ENCODE results near the gene ACIN1.
A peak's percentile ranks its signal among the peaks of the same experiment; 100 is the strongest.

ACIN1 gene

DNA sequence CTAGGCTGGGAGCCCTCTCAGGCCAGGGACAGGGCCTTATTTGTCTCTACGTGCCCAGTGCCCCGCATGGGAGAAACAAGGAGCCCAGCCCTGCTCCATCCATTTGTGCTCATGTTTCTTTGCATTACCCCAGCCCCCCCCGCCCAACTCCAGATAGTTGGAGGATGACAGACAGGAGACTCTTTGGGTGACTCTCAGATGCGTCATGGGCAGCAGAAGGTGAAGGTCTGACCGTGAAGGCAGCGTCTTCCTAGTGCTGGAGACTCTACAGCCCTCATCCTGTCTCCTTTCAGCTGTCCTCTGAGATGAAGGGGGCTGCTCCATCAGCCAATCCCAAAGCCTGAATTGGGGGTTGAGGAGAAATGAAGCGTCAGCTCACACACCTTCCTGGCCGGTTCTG lies 53.2 kb downstream of the ACIN1 start:
- no peak for DNase-seq (ENCODE audit: low read depth)
- TF ChIP-seq, protein P1, sequence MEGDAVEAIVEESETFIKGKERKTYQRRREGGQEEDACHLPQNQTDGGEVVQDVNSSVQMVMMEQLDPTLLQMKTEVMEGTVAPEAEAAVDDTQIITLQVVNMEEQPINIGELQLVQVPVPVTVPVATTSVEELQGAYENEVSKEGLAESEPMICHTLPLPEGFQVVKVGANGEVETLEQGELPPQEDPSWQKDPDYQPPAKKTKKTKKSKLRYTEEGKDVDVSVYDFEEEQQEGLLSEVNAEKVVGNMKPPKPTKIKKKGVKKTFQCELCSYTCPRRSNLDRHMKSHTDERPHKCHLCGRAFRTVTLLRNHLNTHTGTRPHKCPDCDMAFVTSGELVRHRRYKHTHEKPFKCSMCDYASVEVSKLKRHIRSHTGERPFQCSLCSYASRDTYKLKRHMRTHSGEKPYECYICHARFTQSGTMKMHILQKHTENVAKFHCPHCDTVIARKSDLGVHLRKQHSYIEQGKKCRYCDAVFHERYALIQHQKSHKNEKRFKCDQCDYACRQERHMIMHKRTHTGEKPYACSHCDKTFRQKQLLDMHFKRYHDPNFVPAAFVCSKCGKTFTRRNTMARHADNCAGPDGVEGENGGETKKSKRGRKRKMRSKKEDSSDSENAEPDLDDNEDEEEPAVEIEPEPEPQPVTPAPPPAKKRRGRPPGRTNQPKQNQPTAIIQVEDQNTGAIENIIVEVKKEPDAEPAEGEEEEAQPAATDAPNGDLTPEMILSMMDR (conservative IDR thresholded peaks at IDR 0.05; ENCODE audit: low read depth, low read length), result no peak
- H3K4me3 ChIP-seq (ENCODE audit: low read length), result no peak overlapping the region

DNA sequence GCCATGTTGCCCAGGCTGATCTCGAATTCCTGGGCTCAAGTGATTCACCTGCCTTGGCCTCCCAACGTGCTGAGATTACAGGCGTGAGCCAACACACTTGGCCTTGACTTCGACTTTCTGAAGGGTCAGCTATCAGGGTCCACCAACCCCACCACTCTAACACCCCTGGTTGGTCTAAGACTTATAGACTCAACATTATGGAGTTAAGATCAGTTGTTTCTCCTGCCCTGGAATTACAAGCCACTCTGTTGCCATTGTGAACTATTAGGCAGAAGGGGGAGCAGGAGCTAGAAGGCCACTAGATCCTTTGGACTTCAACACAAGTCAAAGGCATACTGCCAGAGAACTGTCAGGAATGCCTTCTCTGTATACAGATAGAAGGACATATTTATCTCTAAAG lies 54.8 kb downstream of the ACIN1 start:
- TF ChIP-seq, protein P1 (conservative IDR thresholded peaks at IDR 0.05; ENCODE audit: low read depth, low read length), result no peak
- no peak for DNase-seq (ENCODE audit: low read depth)
- H3K4me3 ChIP-seq (ENCODE audit: low read length), result no peak overlapping the region

DNA sequence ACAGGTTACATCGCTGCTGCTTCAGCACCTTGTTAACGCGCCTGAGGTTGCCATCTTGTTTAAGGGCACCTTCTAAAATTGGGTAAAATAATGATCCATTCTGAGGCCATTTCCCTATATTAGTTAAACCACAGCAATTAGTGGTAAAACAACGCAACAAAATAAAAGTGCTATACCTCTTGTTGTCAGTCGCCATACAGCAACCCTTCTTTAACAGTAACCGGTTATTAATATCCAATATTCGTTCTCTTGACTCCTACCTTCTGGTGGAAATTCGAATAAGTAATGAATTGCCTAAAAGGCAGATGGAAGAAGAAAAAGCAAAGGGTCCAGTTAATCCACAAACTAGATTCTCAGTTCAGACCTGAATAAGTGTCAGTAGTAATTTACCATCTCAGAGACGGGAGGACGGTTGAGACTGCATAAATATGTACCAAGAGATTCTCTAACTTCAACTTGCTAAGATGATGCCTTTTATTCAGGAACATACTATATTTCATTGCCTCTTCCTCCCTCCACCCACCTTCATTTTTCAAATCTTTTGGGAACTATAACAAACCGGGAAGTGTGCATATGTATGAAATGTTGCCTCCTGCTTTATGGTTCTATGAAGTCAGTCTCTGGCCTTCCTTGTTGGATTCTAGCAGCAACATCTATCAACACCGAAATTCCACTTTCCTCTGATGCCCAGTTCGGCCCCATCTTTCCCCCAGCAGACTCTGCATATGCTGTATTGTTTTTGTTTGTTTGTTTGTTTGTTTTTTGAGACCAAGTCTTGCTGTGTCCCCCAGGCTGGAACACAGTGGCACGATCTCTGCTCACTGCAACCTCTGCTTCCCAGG lies 59.4 kb downstream of the ACIN1 start:
- peak overlapping the region; percentile 98 for H3K4me3 ChIP-seq (ENCODE audit: low read length)
- TF ChIP-seq, protein P1 (conservative IDR thresholded peaks at IDR 0.05; ENCODE audit: low read depth, low read length), result no peak
- DNase-seq (ENCODE audit: low read depth), result no peak

DNA sequence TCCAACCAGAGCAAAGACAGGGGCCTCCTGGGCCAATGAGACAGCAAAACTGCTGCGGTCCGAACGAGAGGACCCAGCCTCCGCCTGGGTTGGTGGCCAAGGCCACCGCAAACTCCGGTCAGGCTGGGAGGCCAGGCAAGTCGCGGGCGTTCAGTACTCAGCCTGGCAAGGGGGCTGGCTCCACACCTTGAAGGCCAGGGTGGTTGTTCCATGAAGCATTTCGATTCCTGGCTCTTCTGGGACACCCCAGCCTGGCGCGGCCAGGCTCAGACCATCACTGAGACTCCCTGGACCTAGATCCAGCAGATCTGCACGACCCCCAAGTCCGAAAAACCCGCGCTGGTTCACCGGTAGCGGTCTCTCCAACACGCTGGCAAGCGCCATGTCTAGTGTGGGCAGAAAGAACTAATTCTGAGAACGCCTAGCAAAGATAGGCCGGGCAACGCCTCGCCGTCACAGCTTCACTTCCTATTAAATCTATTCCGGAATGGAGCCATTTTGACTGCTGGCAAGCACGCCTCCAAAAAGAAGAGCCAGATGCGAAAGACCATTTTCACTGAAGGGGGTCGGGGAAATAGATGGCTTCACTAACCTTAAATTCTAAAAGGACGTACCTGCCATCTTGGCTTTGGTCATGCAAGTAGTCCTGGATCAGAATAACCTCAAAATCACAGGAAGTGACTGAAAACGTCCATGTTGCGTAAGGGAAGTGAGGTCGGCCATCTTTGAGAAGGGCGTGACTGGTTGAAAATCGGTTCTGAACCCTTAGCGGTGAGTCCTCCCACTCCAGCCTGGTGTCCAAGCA lies 60.2 kb downstream of the ACIN1 start, which contains the start of gene PSMB5:
TSS of gene PSMB5 (minus strand) at position 403 of the 805 bp plus-strand sequence. CDS start at position 384, 19 bp downstream.
- TF ChIP-seq, protein P1 (conservative IDR thresholded peaks at IDR 0.05; ENCODE audit: low read depth, low read length), result no peak
- H3K4me3 ChIP-seq (ENCODE audit: low read length), result peak within 1 kb of the TSS; percentile 98
- peak; percentile 95 for DNase-seq (ENCODE audit: low read depth)

DNA sequence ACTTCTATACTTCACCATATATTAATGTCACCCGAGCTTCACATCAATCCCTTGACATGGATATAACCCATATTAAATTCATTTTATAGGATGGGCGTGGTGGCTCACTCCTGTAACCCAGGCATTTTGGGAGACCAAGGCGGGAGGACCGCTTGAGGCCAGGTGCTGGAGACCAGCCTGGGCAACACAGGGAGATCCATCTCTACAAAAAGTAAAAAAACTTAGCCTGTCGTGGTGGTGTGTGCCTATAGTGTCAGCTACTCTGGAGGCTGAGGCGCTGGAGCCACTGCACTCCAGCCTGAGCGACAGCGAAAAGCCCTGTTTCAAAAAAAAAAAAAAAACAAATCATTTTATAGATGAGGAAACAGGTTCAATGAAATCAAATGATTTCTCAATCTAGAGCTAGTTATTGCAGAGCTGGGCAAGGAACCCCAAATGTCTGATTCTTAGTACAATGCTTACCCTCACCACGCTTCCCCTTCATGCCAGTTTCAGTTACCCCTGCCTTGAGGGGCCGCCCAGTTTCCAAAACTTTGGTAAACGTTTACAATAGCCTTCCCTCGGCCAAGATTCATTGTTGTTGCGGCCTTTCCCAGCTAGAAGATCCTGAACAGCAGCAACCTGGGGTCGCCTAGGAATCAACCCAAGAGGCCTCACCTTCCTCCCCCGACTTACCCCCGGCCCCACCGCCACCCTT lies 61.0 kb downstream of the ACIN1 start:
- peak overlapping the region; percentile 98 for H3K4me3 ChIP-seq (ENCODE audit: low read length)
- TF ChIP-seq, protein P1 (conservative IDR thresholded peaks at IDR 0.05; ENCODE audit: low read depth, low read length), result no peak
- no peak for DNase-seq (ENCODE audit: low read depth)

DNA sequence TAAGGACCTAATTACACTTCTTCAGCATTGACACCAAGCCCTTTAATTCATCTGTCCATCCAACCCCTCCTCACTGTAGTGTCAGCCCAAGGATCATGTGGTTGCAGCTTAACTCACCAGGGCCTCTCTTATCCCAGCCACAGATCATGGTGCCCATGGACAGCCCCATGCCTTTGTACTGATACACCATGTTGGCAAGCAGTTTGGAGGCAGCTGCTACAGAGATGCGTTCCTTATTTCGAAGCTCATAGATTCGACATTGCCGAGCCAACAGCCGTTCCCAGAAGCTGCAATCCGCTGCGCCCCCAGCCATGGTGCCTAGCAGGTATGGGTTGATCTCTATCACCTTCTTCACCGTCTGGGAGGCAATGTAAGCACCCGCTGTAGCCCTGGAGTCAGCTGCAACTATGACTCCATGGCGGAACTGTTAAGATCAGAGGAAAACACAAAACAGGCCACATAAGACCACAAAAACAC lies 61.6 kb downstream of the ACIN1 start:
- TF ChIP-seq, protein P1 (conservative IDR thresholded peaks at IDR 0.05; ENCODE audit: low read depth, low read length), result no peak
- H3K4me3 ChIP-seq (ENCODE audit: low read length), result peak overlapping the region; percentile 98
- no peak for DNase-seq (ENCODE audit: low read depth)

All from retinal pigment epithelial cell (primary cell).